ENCODE results near the gene DHDH.
A peak's percentile ranks its signal among the peaks of the same experiment; 100 is the strongest.

The DHDH gene

GRCh38 chr19:48961673-48962028, 28.2 kb downstream of the DHDH start:
- Histone ChIP-seq H3K27ac (ENCODE audit: low read depth, low read length, severe bottlenecking) (peak overlapping the region; percentile 97), H3K9me3 (ENCODE audit: control insufficient read depth, low read length) (no peaks in the 10 kb centered on the region), H3K4me1 (ENCODE audit: control insufficient read depth, insufficient read depth, low read length, poor library complexity, severe bottlenecking) (peaks cover 25% of the 10 kb centered on the region), H3K4me3 (ENCODE audit: extremely low read depth, insufficient read depth, low read length, poor library complexity, severe bottlenecking) (no peak overlapping the region), H3K36me3 (ENCODE audit: control insufficient read depth, insufficient read depth, low read length) (peaks cover 53% of the 10 kb centered on the region)
- 79 to 85% methylated on average over 6 to 11 of the region's 12 CpGs for WGBS, 2 experiments (ENCODE audit: insufficient coverage in 2 of 2)

DNA sequence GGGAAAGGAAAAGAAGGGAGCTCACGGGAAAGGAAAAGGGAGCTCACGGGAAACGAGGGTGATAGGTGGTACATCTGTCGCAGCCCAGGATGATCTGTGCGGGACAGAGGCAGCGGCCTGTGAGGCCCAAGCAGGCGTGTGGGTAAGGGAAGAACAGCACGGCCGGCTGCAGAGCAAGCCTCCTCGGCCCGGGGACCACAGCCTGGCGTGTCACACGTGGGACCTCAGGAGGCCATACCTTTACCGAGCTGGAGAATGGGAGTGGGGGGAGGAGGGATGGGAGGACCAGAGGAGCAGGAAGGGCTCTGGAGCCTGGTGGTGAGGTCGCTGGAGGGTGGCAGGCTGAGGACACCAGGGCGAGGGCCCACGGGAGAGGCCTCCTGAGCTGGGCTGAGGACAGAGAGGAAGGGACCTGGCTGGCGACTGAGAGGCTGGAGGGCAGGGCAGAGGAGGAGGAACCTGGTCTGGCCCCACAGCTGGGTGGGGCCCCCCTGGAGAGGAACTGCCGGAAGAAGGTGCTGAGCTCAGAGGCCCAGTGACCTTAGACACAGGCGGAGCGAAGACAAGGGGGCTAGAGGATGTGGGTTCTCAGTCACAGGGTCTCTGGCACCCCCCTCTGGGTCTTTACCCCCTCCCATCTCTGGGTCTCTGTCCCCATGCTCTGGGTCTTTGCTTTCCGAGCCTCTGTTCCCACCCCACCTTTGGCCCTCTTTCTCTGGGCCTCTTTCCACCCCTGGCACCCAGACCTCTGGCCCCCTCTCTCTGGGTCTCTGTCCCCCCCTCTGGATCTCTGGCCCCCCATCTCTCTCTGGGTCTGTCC, 28.7 kb downstream of the DHDH start:
- 74 to 76% methylated on average over 19 to 22 of the region's 22 CpGs for WGBS, 2 experiments (ENCODE audit: insufficient coverage in 2 of 2)
- Histone ChIP-seq H3K27ac (ENCODE audit: low read depth, low read length, severe bottlenecking) (peak overlapping the region; percentile 97), H3K4me3 (ENCODE audit: extremely low read depth, insufficient read depth, low read length, poor library complexity, severe bottlenecking) (no peak overlapping the region)

GRCh38 chr19:48962849-48963165, 29.3 kb downstream of the DHDH start:
- peaks cover 25% of the 10 kb centered on the region for H3K4me1 ChIP-seq (ENCODE audit: control insufficient read depth, insufficient read depth, low read length, poor library complexity, severe bottlenecking)
- H3K9me3 ChIP-seq (ENCODE audit: control insufficient read depth, low read length), result no peaks in the 10 kb centered on the region

More for the DNA sequence above, 28.7 kb downstream of the DHDH start:
- Histone ChIP-seq H3K36me3 (ENCODE audit: control insufficient read depth, insufficient read depth, low read length) (peaks cover 53% of the 10 kb centered on the region), H3K4me1 (ENCODE audit: control insufficient read depth, insufficient read depth, low read length, poor library complexity, severe bottlenecking) (peaks cover 25% of the 10 kb centered on the region), H3K9me3 (ENCODE audit: control insufficient read depth, low read length) (no peaks in the 10 kb centered on the region)

GRCh38 chr19:48963371-48964204, 30.1 kb downstream of the DHDH start:
- Histone ChIP-seq H3K4me1 (ENCODE audit: control insufficient read depth, insufficient read depth, low read length, poor library complexity, severe bottlenecking) (peaks cover 25% of the 10 kb centered on the region), H3K4me3 (ENCODE audit: extremely low read depth, insufficient read depth, low read length, poor library complexity, severe bottlenecking) (peak overlapping the region; percentile 18), H3K36me3 (ENCODE audit: control insufficient read depth, insufficient read depth, low read length) (peaks cover 46% of the 10 kb centered on the region), H3K27ac (ENCODE audit: low read depth, low read length, severe bottlenecking) (peak overlapping the region; percentile 97), H3K9me3 (ENCODE audit: control insufficient read depth, low read length) (no peaks in the 10 kb centered on the region)
- WGBS, 2 experiments (ENCODE audit: insufficient coverage in 2 of 2), result 8 to 10% methylated on average over 23 of the region's 28 CpGs

More at GRCh38 chr19:48962849-48963165, 29.3 kb downstream of the DHDH start:
- H3K4me3 ChIP-seq (ENCODE audit: extremely low read depth, insufficient read depth, low read length, poor library complexity, severe bottlenecking), result no peak overlapping the region
- H3K36me3 ChIP-seq (ENCODE audit: control insufficient read depth, insufficient read depth, low read length), result peaks cover 51% of the 10 kb centered on the region
- H3K27ac ChIP-seq (ENCODE audit: low read depth, low read length, severe bottlenecking), result peak overlapping the region; percentile 97
- 50% methylated on average over 2 of the region's 7 CpGs; no CpG with 5 or more reads in 1 of the 2 experiments for WGBS, 2 experiments (ENCODE audit: insufficient coverage in 2 of 2)

DNA sequence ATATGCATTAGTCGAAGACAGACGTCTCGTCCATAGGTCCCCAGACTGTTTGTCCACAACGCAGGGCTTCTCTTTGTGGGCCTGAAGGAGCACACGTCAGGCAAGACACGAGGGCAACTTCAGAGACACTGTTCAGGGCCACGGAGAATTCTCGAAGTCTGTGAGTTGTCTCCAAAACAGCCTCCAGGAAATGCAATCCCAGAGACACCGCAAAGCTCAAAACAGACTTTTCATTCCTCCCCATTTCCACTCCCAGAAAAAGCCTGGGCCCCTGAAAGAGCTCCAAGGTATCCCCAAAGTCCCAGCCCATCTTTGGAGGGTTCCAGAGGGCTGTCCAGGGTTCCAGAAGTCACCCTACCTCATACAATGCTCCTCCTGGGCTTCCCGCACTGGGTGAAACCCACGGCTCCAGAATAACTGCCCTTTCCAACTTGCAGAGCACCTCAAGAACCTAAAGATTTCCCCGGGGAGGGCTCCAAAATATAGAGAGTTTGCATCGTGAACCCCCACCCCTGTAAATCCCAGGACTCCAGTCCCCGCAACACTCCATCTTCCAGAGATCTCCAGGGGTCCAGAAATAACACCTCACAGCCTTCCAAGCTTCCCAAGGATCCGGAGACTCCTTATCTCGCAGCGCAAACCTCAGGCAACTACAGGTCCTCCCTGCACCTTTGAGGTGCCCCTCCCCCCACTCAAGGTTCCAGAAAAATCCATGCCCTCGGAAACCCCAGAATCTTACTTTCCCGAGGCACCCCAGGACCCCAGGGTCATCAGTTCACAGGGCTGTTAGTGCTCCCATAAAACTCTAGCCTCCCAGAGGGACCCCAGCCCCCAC, 30.9 kb downstream of the DHDH start:
- 21 to 27% methylated on average over 15 to 19 of the region's 19 CpGs for WGBS, 2 experiments (ENCODE audit: insufficient coverage in 2 of 2)
- H3K4me3 ChIP-seq (ENCODE audit: extremely low read depth, insufficient read depth, low read length, poor library complexity, severe bottlenecking), result peak overlapping the region; percentile 18

GRCh38 chr19:48965040-48965805, 31.7 kb downstream of the DHDH start, which contains the start of gene FTL:
Gene FTL (plus strand): TSS chr19:48965309. CDS start chr19:48965508, 199 bp downstream.
- H3K27ac ChIP-seq (ENCODE audit: low read depth, low read length, severe bottlenecking), result peak within 1 kb of the TSS; percentile 97
- peaks cover 52% of the 10 kb centered on the region for H3K36me3 ChIP-seq (ENCODE audit: control insufficient read depth, insufficient read depth, low read length)
- peak within 1 kb of the TSS; percentile 90 for H3K4me3 ChIP-seq (ENCODE audit: extremely low read depth, insufficient read depth, low read length, poor library complexity, severe bottlenecking)
- 0% methylated on average over 31 to 46 of the region's 52 CpGs for WGBS, 2 experiments (ENCODE audit: insufficient coverage in 2 of 2)
- H3K9me3 ChIP-seq (ENCODE audit: control insufficient read depth, low read length), result no peaks in the 10 kb centered on the region
- peaks cover 25% of the 10 kb centered on the region for H3K4me1 ChIP-seq (ENCODE audit: control insufficient read depth, insufficient read depth, low read length, poor library complexity, severe bottlenecking)

More for the DNA sequence above, 30.9 kb downstream of the DHDH start:
- Histone ChIP-seq H3K36me3 (ENCODE audit: control insufficient read depth, insufficient read depth, low read length) (peaks cover 49% of the 10 kb centered on the region), H3K27ac (ENCODE audit: low read depth, low read length, severe bottlenecking) (peak overlapping the region; percentile 97), H3K4me1 (ENCODE audit: control insufficient read depth, insufficient read depth, low read length, poor library complexity, severe bottlenecking) (peaks cover 25% of the 10 kb centered on the region), H3K9me3 (ENCODE audit: control insufficient read depth, low read length) (no peaks in the 10 kb centered on the region)

GRCh38 chr19:48965806-48966540, 32.5 kb downstream of the DHDH start:
- peaks cover 52% of the 10 kb centered on the region for H3K36me3 ChIP-seq (ENCODE audit: control insufficient read depth, insufficient read depth, low read length)

DNA sequence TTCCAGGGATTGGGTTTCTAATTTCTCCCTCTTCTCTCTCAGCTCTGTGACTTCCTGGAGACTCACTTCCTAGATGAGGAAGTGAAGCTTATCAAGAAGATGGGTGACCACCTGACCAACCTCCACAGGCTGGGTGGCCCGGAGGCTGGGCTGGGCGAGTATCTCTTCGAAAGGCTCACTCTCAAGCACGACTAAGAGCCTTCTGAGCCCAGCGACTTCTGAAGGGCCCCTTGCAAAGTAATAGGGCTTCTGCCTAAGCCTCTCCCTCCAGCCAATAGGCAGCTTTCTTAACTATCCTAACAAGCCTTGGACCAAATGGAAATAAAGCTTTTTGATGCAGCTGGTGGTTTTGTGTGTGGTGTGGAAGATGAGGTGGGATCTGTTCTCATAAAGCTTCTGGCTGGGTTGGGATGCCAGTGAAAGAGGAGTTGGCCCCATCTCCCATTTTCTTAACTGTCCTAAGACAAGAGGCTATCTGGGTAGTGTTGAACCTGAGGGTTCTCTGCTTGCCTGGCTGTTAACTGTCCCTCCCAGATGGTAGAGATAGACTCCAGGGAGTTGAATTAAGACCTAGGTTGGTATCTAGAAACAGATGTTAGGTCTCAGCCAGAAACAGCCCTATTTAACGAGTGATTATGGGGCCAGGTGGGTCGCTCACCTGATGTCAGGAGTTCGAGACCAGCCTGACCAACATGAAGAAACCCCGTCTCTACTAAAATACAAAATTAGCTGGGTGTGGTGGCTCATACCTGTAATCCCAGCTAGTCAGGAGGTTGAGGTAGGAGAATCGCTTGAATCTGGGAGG, 33.2 kb downstream of the DHDH start:
- H3K9me3 ChIP-seq (ENCODE audit: control insufficient read depth, low read length), result no peaks in the 10 kb centered on the region
- peak overlapping the region; percentile 90 for H3K4me3 ChIP-seq (ENCODE audit: extremely low read depth, insufficient read depth, low read length, poor library complexity, severe bottlenecking)
- peaks cover 46% of the 10 kb centered on the region for H3K36me3 ChIP-seq (ENCODE audit: control insufficient read depth, insufficient read depth, low read length)
- 83 to 93% methylated on average over 3 to 8 of the region's 10 CpGs for WGBS, 2 experiments (ENCODE audit: insufficient coverage in 2 of 2)
- no peak overlapping the region for H3K27ac ChIP-seq (ENCODE audit: low read depth, low read length, severe bottlenecking)
- H3K4me1 ChIP-seq (ENCODE audit: control insufficient read depth, insufficient read depth, low read length, poor library complexity, severe bottlenecking), result peaks cover 25% of the 10 kb centered on the region

More at GRCh38 chr19:48965806-48966540, 32.5 kb downstream of the DHDH start:
- peak overlapping the region; percentile 90 for H3K4me3 ChIP-seq (ENCODE audit: extremely low read depth, insufficient read depth, low read length, poor library complexity, severe bottlenecking)
- peaks cover 25% of the 10 kb centered on the region for H3K4me1 ChIP-seq (ENCODE audit: control insufficient read depth, insufficient read depth, low read length, poor library complexity, severe bottlenecking)
- no peaks in the 10 kb centered on the region for H3K9me3 ChIP-seq (ENCODE audit: control insufficient read depth, low read length)
- 13 to 17% methylated on average over 28 to 31 of the region's 36 CpGs for WGBS, 2 experiments (ENCODE audit: insufficient coverage in 2 of 2)
- H3K27ac ChIP-seq (ENCODE audit: low read depth, low read length, severe bottlenecking), result peak overlapping the region; percentile 80

Measured in mesodermal cell (in vitro differentiated cells).